Measurements from ENCODE around the gene GALNT15.

The GALNT15 gene

GRCh38 chr3:16168211-16168610 is 6.3 kb upstream of the GALNT15 start:
- Histone ChIP-seq H3K4me1 (ENCODE audit: insufficient read depth, low read length, poor library complexity, severe bottlenecking) (no peaks in the 10 kb centered on the region), H3K9me2 (replicated peaks; ENCODE audit: low read depth, low read length) (no peaks in the 10 kb centered on the region), H3K9me3 (ENCODE audit: insufficient read depth, low read depth, low read length) (no peaks in the 10 kb centered on the region), H3K4me3 (ENCODE audit: low read length, poor library complexity, severe bottlenecking) (no peak overlapping the region), H4K20me1 (ENCODE audit: insufficient read depth, low read length, poor library complexity, severe bottlenecking) (no peaks in the 10 kb centered on the region), H3K4me2 (ENCODE audit: low read depth, low read length, poor library complexity, severe bottlenecking) (no peak overlapping the region), H3F3A (ENCODE audit: low read depth) (no peaks in the 10 kb centered on the region), H2AFZ (ENCODE audit: low read length) (no peak overlapping the region), H3K79me2 (ENCODE audit: insufficient read depth, low read length) (no peaks in the 10 kb centered on the region), H3K36me3 (ENCODE audit: insufficient read depth, low read length) (no peaks in the 10 kb centered on the region), H3K27me3 (ENCODE audit: insufficient read depth, low read length, poor library complexity, severe bottlenecking) (no peaks in the 10 kb centered on the region), H3K9ac (ENCODE audit: low read depth, low read length, poor library complexity, severe bottlenecking) (no peak overlapping the region)
- TF ChIP-seq CTCF (conservative IDR thresholded peaks at IDR 0.05; ENCODE audit: low read length) (no peak), EZH2phosphoT487 (IDR thresholded peaks at IDR 0.05; ENCODE audit: borderline replicate concordance) (no peak)

- no peak for TF ChIP-seq CTCF (conservative IDR thresholded peaks at IDR 0.05; ENCODE audit: low read length)
- H3K4me2 ChIP-seq (ENCODE audit: low read depth, low read length, poor library complexity, severe bottlenecking): no peak overlapping the region
Observed at GRCh38 chr3:16171009-16171408, 3.5 kb upstream of the GALNT15 start.

GRCh38 chr3:16171825-16172224 is 2.7 kb upstream of the GALNT15 start:
- Histone ChIP-seq H3F3A (ENCODE audit: low read depth) (no peaks in the 10 kb centered on the region), H3K4me1 (ENCODE audit: insufficient read depth, low read length, poor library complexity, severe bottlenecking) (no peaks in the 10 kb centered on the region), H4K20me1 (ENCODE audit: insufficient read depth, low read length, poor library complexity, severe bottlenecking) (no peaks in the 10 kb centered on the region), H3K79me2 (ENCODE audit: insufficient read depth, low read length) (no peaks in the 10 kb centered on the region), H3K4me3 (ENCODE audit: low read length, poor library complexity, severe bottlenecking) (no peak overlapping the region), H3K4me2 (ENCODE audit: low read depth, low read length, poor library complexity, severe bottlenecking) (no peak overlapping the region), H2AFZ (ENCODE audit: low read length) (no peak overlapping the region), H3K9ac (ENCODE audit: low read depth, low read length, poor library complexity, severe bottlenecking) (no peak overlapping the region), H3K36me3 (ENCODE audit: insufficient read depth, low read length) (no peaks in the 10 kb centered on the region), H3K27me3 (ENCODE audit: insufficient read depth, low read length, poor library complexity, severe bottlenecking) (no peaks in the 10 kb centered on the region), H3K9me3 (ENCODE audit: insufficient read depth, low read depth, low read length) (no peaks in the 10 kb centered on the region), H3K9me2 (replicated peaks; ENCODE audit: low read depth, low read length) (no peaks in the 10 kb centered on the region)
- TF ChIP-seq CTCF (conservative IDR thresholded peaks at IDR 0.05; ENCODE audit: low read length): no peak
- TF ChIP-seq EZH2phosphoT487 (IDR thresholded peaks at IDR 0.05; ENCODE audit: borderline replicate concordance): no peak

More at GRCh38 chr3:16171009-16171408, 3.5 kb upstream of the GALNT15 start:
- no peak overlapping the region for H2AFZ ChIP-seq (ENCODE audit: low read length)
- H3K4me3 ChIP-seq (ENCODE audit: low read length, poor library complexity, severe bottlenecking): no peak overlapping the region
- H3K9me2 ChIP-seq (replicated peaks; ENCODE audit: low read depth, low read length): no peaks in the 10 kb centered on the region
- no peaks in the 10 kb centered on the region for H3K36me3 ChIP-seq (ENCODE audit: insufficient read depth, low read length)
- no peaks in the 10 kb centered on the region for H3K9me3 ChIP-seq (ENCODE audit: insufficient read depth, low read depth, low read length)
- no peaks in the 10 kb centered on the region for H4K20me1 ChIP-seq (ENCODE audit: insufficient read depth, low read length, poor library complexity, severe bottlenecking)
- H3K79me2 ChIP-seq (ENCODE audit: insufficient read depth, low read length): no peaks in the 10 kb centered on the region
- H3K4me1 ChIP-seq (ENCODE audit: insufficient read depth, low read length, poor library complexity, severe bottlenecking): no peaks in the 10 kb centered on the region
- H3K27me3 ChIP-seq (ENCODE audit: insufficient read depth, low read length, poor library complexity, severe bottlenecking): no peaks in the 10 kb centered on the region
- H3K9ac ChIP-seq (ENCODE audit: low read depth, low read length, poor library complexity, severe bottlenecking): no peak overlapping the region
- no peaks in the 10 kb centered on the region for H3F3A ChIP-seq (ENCODE audit: low read depth)
